Mesenchymal stem cell (in vitro differentiated cells and primary cell): ENCODE measurements around the gene CLEC16A.
A peak's percentile ranks its signal among the peaks of the same experiment; 100 is the strongest.

Source experiments
- DNase-seq: peaks from one replicate; pipeline ENCODE4 v3.0.0-alpha.2; 2013
- H2AFZ ChIP-seq: one replicate; pipeline ENCODE4 v1.6.1; 2013; ENCODE audit warnings: low read depth, mild to moderate bottlenecking, control low read depth, inconsistent platforms, low read length, moderate library complexity
- H2AK5ac ChIP-seq: 2 replicates; pipeline ENCODE4 v1.6.1; 2013; ENCODE audit warnings: low read length, moderate library complexity, mild to moderate bottlenecking, inconsistent platforms; ENCODE audit not compliant: severe bottlenecking
- H2BK120ac ChIP-seq: one replicate; pipeline ENCODE4 v1.6.1; 2013; ENCODE audit warnings: low read depth, mild to moderate bottlenecking, inconsistent platforms, low read length, moderate library complexity
- H2BK12ac ChIP-seq, 2 experiments: one replicate each; pipeline ENCODE4 v1.6.1; 2013; ENCODE audit warnings: inconsistent platforms in 2 of 2, low read length in 2 of 2, mild to moderate bottlenecking in 2 of 2, moderate library complexity in 2 of 2, control low read depth in 1 of 2
- H2BK15ac ChIP-seq: one replicate; pipeline ENCODE4 v1.6.1; 2013; ENCODE audit warnings: mild to moderate bottlenecking, low read depth, inconsistent platforms; ENCODE audit not compliant: poor library complexity, severe bottlenecking
- H2BK5ac ChIP-seq: 2 replicates; pipeline ENCODE4 v1.6.1; 2013; ENCODE audit warnings: low read depth, mild to moderate bottlenecking, low read length, control low read depth, inconsistent platforms; ENCODE audit not compliant: poor library complexity, severe bottlenecking
- H3K14ac ChIP-seq, 2 experiments: one replicate each; pipeline ENCODE4 v1.6.1; 2013; ENCODE audit warnings: inconsistent platforms in 2 of 2, low read length in 2 of 2, control low read depth in 1 of 2, mild to moderate bottlenecking in 1 of 2, moderate library complexity in 1 of 2
- H3K18ac ChIP-seq, 2 experiments: one replicate each; pipeline ENCODE4 v1.6.1; 2013; ENCODE audit warnings: inconsistent platforms in 2 of 2, low read length in 2 of 2, control low read depth in 1 of 2, low read depth in 1 of 2, mild to moderate bottlenecking in 1 of 2
- H3K23ac ChIP-seq, 2 experiments: one replicate each; pipeline ENCODE4 v1.6.1; 2013; ENCODE audit warnings: inconsistent platforms in 2 of 2, low read length in 2 of 2, mild to moderate bottlenecking in 2 of 2, moderate library complexity in 2 of 2, control low read depth in 1 of 2
- H3K27ac ChIP-seq: 2 replicates; pipeline ENCODE4 v1.5.1; 2013; ENCODE audit warnings: mild to moderate bottlenecking, moderate library complexity, low read length, control low read depth, inconsistent platforms; ENCODE audit not compliant: poor library complexity, severe bottlenecking
- H3K27me3 ChIP-seq, 2 experiments: 2 replicates each; pipeline versions ENCODE4 v1.6.1 to v1.7.0; 2013; ENCODE audit warnings: low read length in 2 of 2, mild to moderate bottlenecking in 2 of 2, moderate library complexity in 2 of 2, control low read depth in 1 of 2, inconsistent platforms in 1 of 2; ENCODE audit not compliant: control insufficient read depth in 1 of 2, insufficient read depth in 1 of 2
- H3K36me3 ChIP-seq, 2 experiments: 2 replicates each; pipeline versions ENCODE4 v1.6.1 to v1.7.0; 2013; ENCODE audit warnings: low read length in 2 of 2, control low read depth in 1 of 2, inconsistent platforms in 1 of 2, low read depth in 1 of 2, mild to moderate bottlenecking in 1 of 2; ENCODE audit not compliant: insufficient read depth in 2 of 2, control insufficient read depth in 1 of 2
- H3K4ac ChIP-seq, 2 experiments: one replicate each; pipeline ENCODE4 v1.6.1; 2013; ENCODE audit warnings: inconsistent platforms in 2 of 2, low read length in 2 of 2, mild to moderate bottlenecking in 2 of 2, moderate library complexity in 2 of 2, control low read depth in 1 of 2, low read depth in 1 of 2
- H3K4me1 ChIP-seq: 2 replicates; pipeline ENCODE4 v1.6.1; 2013; ENCODE audit warnings: low read depth, low read length, control low read depth; ENCODE audit not compliant: control insufficient read depth, insufficient read depth
- H3K4me2 ChIP-seq: 2 replicates; pipeline ENCODE4 v1.6.1; 2013; ENCODE audit warnings: low read length, mild to moderate bottlenecking, inconsistent platforms; ENCODE audit not compliant: poor library complexity, severe bottlenecking
- H3K4me3 ChIP-seq, 2 experiments: 2 replicates each; pipeline versions ENCODE4 v1.5.1 to v1.7.0; 2013; ENCODE audit warnings: low read length in 2 of 2, mild to moderate bottlenecking in 2 of 2, control low read depth in 1 of 2, low read depth in 1 of 2; ENCODE audit not compliant: insufficient read depth in 1 of 2
- H3K79me1 ChIP-seq: replicated peaks from 2 replicates; pipeline ENCODE4 v1.6.1; 2013; ENCODE audit warnings: mild to moderate bottlenecking, control low read depth, low read length, inconsistent platforms; ENCODE audit not compliant: poor library complexity, severe bottlenecking
- H3K9ac ChIP-seq: 2 replicates; pipeline ENCODE4 v1.7.0; 2013; ENCODE audit warnings: mild to moderate bottlenecking, low read length, moderate library complexity
- H3K9me3 ChIP-seq: 2 replicates; pipeline ENCODE4 v1.7.0; 2013; ENCODE audit warnings: mild to moderate bottlenecking, low read length; ENCODE audit not compliant: control insufficient read depth
- H4K8ac ChIP-seq: one replicate; pipeline ENCODE4 v1.6.1; 2013; ENCODE audit warnings: inconsistent platforms, mild to moderate bottlenecking, low read length, moderate library complexity
- H4K91ac ChIP-seq: one replicate; pipeline ENCODE4 v1.6.1; 2013; ENCODE audit warnings: mild to moderate bottlenecking, low read length, inconsistent platforms
- WGBS: methylation state at CpG from one replicate; pipeline ENCODE4 v1.1.7; 2013; ENCODE audit warnings: mixed read lengths; 5-methylcytosine and 5-hydroxymethylcytosine counted together

CLEC16A gene

GRCh38 chr16:11033629-11034420 is 89.5 kb downstream of the CLEC16A start:
- H2BK15ac ChIP-seq = no peak overlapping the region
- H3K4me3 ChIP-seq = peak overlapping the region in 1 of 2 experiments; percentile 38
- no peak overlapping the region for H3K14ac ChIP-seq
- 76% methylated on average over 14 of the region's 14 CpGs for WGBS
- H2AFZ ChIP-seq = no peak overlapping the region
- peaks cover 26% of the 10 kb centered on the region for H3K79me1 ChIP-seq
- peak; percentile 85 for DNase-seq
- peak overlapping the region in 1 of 2 experiments; percentile 75 for H3K4ac ChIP-seq
- H2BK120ac ChIP-seq = no peak overlapping the region
- H3K23ac ChIP-seq = no peak overlapping the region
- peak overlapping the region; percentile 61 to 92 for H2BK12ac ChIP-seq
- no peak overlapping the region for H2BK5ac ChIP-seq
- no peak overlapping the region for H3K4me2 ChIP-seq
- no peak overlapping the region for H4K91ac ChIP-seq
- peak overlapping the region in 1 of 2 experiments; percentile 64 for H3K18ac ChIP-seq
- H3K27ac ChIP-seq = no peak overlapping the region
- H3K4me1 ChIP-seq = peaks cover 5% of the 10 kb centered on the region
- peaks cover 3% of the 10 kb centered on the region for H3K9me3 ChIP-seq
- H3K27me3 ChIP-seq = no peaks in the 10 kb centered on the region
- H3K36me3 ChIP-seq = peaks cover 34 to 49% of the 10 kb centered on the region in 2 experiments
- peak overlapping the region; percentile 70 for H3K9ac ChIP-seq
- no peak overlapping the region for H2AK5ac ChIP-seq
- no peak overlapping the region for H4K8ac ChIP-seq

GRCh38 chr16:11034481-11034931 is 90.1 kb downstream of the CLEC16A start:
- Histone ChIP-seq H4K91ac (peak overlapping the region; percentile 91), H2BK12ac (peak overlapping the region in 1 of 2 experiments; percentile 93), H3K36me3 (peaks cover 29 to 47% of the 10 kb centered on the region in 2 experiments), H3K79me1 (peaks cover 24% of the 10 kb centered on the region), H3K14ac (no peak overlapping the region), H2BK15ac (no peak overlapping the region), H3K18ac (peak overlapping the region; percentile 70 to 87), H3K4ac (no peak overlapping the region), H3K4me1 (peaks cover 5% of the 10 kb centered on the region), H3K27me3 (no peaks in the 10 kb centered on the region), H3K4me2 (no peak overlapping the region), H2BK5ac (no peak overlapping the region), H3K4me3 (peak overlapping the region in 1 of 2 experiments; percentile 38), H2AK5ac (no peak overlapping the region), H3K27ac (no peak overlapping the region), H2BK120ac (no peak overlapping the region), H3K9me3 (no peaks in the 10 kb centered on the region), H3K9ac (peak overlapping the region; percentile 68), H2AFZ (no peak overlapping the region), H4K8ac (no peak overlapping the region), H3K23ac (no peak overlapping the region)
- 6% methylated on average over 8 of the region's 8 CpGs for WGBS
- DNase-seq = peak; percentile 86

GRCh38 chr16:11035096-11035495 is 90.7 kb downstream of the CLEC16A start:
- H3K79me1 ChIP-seq = peaks cover 24% of the 10 kb centered on the region
- H3K36me3 ChIP-seq = peaks cover 31 to 52% of the 10 kb centered on the region in 2 experiments
- no peak overlapping the region for H2AFZ ChIP-seq
- H3K9me3 ChIP-seq = no peaks in the 10 kb centered on the region
- H2BK120ac ChIP-seq = no peak overlapping the region
- no peak overlapping the region for H3K4ac ChIP-seq
- no peak overlapping the region for H3K27ac ChIP-seq
- no peak overlapping the region for H3K14ac ChIP-seq
- no peaks in the 10 kb centered on the region for H3K27me3 ChIP-seq
- no peak overlapping the region for H2BK15ac ChIP-seq
- H3K4me1 ChIP-seq = peaks cover 5% of the 10 kb centered on the region
- peak overlapping the region; percentile 34 to 96 for H2BK12ac ChIP-seq
- WGBS = 100% methylated on average over 2 of the region's 5 CpGs
- no peak overlapping the region for H2AK5ac ChIP-seq
- no peak overlapping the region for H3K23ac ChIP-seq
- DNase-seq = no peak
- H3K4me2 ChIP-seq = no peak overlapping the region
- H3K4me3 ChIP-seq = no peak overlapping the region
- H4K8ac ChIP-seq = no peak overlapping the region
- H3K9ac ChIP-seq = peak overlapping the region; percentile 68
- H2BK5ac ChIP-seq = no peak overlapping the region
- H4K91ac ChIP-seq = no peak overlapping the region
- peak overlapping the region; percentile 87 to 98 for H3K18ac ChIP-seq

- Histone ChIP-seq H2BK15ac (peak overlapping the region; percentile 39), H2AK5ac (no peak overlapping the region), H3K14ac (peak overlapping the region in 1 of 2 experiments; percentile 76), H2BK120ac (peak overlapping the region; percentile 69), H3K9me3 (no peaks in the 10 kb centered on the region), H4K8ac (peak overlapping the region; percentile 52), H3K4me1 (peaks cover 5% of the 10 kb centered on the region), H3K27me3 (no peaks in the 10 kb centered on the region), H3K18ac (peak overlapping the region; percentile 55 to 83), H3K9ac (no peak overlapping the region), H3K4ac (peak overlapping the region in 1 of 2 experiments; percentile 53), H4K91ac (peak overlapping the region; percentile 87), H2BK12ac (peak overlapping the region; percentile 59 to 85), H3K4me2 (no peak overlapping the region), H3K23ac (no peak overlapping the region), H3K79me1 (peaks cover 23% of the 10 kb centered on the region), H3K36me3 (peaks cover 38 to 60% of the 10 kb centered on the region in 2 experiments), H3K4me3 (no peak overlapping the region), H2BK5ac (no peak overlapping the region), H3K27ac (no peak overlapping the region), H2AFZ (no peak overlapping the region)
- DNase-seq = no peak
- WGBS = 92% methylated on average over 5 of the region's 6 CpGs
Measured at GRCh38 chr16:11036040-11036439, 91.7 kb downstream of the CLEC16A start.
